GM19238 (cell line): ENCODE data around the gene FANCD2.
"Not testable (repeated sequence)": the region's sequence is repeated elsewhere in the genome, so short reads cannot be mapped to it uniquely, and the experiment has no call there.

Experiments used
- DNase-seq: peaks from one replicate; pipeline ENCODE4 v3.0.0; 2011; ENCODE audit warnings: low spot score; ENCODE audit not compliant: insufficient read length

Gene FANCD2

DNA sequence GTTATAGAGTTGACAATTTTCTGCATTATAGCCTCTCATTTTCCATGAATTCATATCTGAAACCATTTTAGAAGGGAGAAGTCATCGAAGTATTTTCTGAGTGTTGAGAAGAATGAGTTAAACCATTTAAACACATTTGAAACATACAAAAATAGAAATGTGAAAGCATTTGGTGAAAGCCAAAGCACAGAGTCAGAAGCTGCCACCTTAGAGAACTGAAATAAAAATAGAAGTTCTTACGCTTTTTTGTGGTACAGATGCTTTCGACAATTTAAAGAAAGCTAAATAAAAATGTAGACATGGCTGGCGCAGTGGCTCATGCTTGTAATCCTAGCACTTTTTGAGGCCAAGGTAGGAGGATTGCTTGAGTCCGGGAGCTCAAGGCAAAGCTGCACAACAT lies 72.8 kb downstream of the FANCD2 start:
- DNase-seq: no peak

DNA sequence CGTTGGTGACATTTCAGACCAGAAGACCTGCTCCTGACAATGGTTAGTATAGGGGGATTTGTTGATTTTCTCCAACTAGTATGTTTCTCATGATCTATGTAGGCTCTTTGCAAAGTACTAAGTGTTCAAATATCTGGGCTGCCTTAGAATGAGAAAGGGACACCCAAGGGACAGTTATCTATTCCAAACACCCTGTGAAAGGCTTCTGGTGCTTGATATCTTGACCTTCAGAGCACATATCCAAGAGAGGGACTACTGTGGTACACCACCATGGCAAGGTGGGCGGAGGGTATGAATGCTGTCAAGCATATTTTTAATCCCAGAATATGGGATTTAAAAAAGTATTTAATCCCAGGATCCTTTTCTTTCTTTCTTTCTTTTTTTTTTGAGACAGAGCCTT lies 80.7 kb downstream of the FANCD2 start:
- no peak for DNase-seq

DNA sequence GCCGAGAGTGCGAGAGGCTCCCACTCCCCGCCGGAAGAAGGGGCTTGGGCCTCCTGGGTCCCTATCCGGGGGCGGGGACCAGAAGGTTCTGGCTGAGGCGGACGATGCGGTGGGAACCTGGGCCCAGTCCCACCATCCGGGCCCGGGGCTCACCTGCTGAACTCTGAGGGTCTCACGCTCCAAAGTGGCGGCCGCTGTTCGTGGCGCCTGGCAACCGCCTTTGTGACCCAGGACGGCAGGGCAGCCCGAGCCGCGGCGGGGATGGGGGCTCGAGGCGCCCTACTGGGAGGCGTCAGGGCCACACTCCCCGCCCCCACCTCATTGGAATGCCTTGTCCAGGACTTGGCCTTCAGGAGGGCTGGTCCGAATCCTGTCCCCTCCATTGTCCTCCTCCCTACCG lies 81.9 kb downstream of the FANCD2 start, which contains the start of gene FANCD2OS:
FANCD2OS (minus strand) TSS at position 165 of the 400 bp plus-strand sequence. CDS start 3,481 bp downstream, outside the sequence.
- DNase-seq: no peak

DNA sequence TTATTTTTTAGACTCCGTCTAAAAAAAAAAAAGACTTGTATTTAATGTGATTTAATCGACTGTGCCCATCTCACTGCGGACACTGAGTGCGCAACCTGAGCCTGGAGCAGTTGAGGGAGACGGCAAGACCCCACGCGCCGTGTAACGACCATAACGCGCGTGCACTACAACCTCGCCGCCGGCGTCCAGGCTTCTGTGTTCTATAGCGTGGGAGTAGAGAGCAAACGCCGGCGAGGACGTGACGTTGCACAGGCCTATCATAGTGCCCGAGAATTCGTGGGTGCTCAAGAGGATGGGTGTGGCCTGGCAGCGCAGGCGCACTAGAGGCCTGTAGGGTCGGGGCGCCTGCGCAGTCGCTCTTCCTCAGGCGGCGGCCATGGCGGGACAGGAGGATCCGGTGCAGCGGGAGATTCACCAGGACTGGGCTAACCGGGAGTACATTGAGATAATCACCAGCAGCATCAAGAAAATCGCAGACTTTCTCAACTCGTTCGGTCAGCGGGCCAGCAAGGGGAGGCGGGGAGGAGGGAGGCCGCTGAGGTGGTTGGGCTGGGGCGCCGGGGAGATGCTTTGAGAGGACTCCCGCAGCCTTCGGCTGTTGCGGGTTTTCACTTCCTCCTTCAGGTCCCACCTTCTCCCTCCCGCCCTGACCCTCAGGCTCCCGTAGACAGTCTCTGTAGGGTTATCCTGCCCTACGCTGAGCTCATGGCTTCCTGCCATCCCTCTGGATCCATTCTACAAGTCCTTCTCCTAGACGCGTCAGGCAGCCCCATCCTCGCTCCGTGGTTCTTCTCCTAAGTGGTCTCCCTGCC lies 89.3 kb downstream of the FANCD2 start, which contains the start of gene BRK1:
BRK1 (plus strand) TSS at position 350 of the 812 bp plus-strand sequence; CDS start at position 377, 27 bp downstream.
- DNase-seq: peak; percentile 98

DNA sequence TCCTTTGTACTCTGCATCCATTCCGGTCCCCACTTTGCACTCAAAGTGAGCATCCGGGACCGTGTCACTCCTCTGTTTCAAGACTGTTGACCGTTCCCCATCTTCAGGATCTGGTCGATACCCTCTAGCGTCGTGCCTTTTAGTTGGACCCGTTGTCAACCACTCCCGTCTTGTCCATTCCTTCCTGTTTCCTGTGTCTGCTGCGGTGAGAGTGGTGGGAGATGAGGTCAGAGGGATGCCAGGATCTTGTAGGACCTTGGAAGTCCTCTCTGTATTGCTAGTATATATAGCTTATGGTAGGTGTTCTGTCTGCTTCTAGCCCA lies 89.9 kb downstream of the FANCD2 start:
- DNase-seq: no peak

DNA sequence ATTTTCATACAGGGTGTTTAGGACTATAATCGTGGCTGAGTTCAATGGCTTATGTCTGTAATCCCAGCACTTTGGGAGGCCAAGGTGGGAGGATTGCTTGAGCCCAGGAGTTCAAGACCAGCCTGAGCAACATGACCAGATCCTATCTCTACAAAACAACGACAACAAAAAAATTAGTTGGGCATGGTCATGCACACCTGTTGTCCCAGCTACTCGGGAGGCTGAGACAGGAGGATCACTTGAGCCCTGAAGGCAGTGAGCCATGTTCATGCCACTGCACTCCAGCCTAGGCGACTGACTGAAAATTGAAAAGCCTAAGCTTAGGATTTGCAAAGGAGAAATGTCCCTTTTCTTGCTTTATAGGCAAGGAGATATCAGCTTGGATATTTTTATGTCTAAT lies 90.7 kb downstream of the FANCD2 start:
- DNase-seq: no peak

DNA sequence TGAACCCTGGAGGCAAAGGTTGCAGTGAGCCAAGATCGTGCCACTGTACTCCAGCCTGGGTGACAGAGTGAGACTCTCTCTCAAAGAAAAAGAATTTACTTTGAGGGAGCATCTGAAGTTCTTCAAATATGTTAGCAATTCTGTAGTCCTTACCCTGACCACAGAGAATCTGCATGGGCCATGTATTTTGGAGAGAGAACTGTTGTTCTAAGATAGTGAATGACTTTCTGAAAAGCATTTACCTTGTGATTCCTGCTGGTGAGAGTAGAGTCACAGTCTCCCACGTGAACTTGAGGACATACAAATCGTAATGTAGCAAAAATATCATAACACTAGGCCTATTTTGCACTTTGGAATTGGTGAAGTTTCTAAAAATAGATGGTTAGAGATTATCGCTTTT lies 93.1 kb downstream of the FANCD2 start:
- DNase-seq: no peak

DNA sequence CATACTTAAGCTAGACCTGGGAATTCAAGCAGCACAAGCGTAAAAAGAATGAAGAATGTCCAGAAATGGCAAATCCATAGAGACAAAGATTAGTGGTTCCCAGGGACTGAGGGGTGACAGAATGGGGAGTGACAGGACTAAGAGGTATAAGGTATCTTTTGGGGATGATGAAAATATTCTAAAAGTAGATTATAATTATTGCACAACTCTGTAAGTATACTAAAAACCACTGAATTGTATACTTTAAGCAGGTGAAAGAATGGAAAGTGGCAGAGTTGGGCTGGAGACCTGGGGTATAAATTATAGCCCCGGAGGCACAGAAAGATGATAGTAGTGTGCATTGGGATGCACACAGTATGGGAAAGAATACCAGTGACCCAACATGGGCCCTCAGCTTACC lies 94.8 kb downstream of the FANCD2 start:
- DNase-seq: no peak

DNA sequence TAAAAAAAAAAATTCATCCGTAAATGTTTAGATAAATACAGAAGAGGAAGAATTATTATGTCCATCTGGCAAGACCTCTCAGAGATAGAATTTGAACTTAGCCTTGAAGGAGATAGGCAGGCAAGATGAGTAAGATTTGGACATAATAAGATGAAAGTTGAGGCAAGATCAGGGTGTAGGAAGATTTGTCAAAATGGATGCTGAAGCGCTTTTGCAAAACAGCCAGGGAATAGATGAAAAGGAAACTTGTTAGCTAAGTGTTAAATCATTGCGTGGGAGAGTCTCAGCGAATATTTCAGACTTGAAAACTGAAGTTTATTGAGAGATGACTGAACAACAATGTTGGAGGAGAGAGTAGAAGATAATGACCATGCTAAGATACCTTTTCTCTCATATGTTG lies 96.5 kb downstream of the FANCD2 start:
- no peak for DNase-seq

DNA sequence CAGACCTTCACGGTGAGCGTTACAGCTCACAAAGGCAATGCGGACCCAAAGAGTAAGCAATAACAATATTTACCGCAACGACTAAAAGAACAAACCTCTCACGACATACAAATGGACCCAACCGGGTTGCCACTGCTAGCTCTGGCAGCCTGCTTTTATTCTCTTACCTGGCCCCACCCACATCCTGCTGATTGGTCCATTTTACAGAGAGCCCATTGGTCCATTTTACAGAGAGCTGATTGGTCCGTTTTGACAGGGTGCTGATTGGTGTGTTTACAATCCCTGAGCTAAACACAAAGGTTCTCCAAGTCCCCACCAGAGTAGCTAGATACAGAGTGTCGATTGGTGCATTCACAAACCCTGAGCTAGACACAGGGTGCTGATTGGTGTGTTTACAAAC lies 109.6 kb downstream of the FANCD2 start:
- DNase-seq: not testable (repeated sequence)

DNA sequence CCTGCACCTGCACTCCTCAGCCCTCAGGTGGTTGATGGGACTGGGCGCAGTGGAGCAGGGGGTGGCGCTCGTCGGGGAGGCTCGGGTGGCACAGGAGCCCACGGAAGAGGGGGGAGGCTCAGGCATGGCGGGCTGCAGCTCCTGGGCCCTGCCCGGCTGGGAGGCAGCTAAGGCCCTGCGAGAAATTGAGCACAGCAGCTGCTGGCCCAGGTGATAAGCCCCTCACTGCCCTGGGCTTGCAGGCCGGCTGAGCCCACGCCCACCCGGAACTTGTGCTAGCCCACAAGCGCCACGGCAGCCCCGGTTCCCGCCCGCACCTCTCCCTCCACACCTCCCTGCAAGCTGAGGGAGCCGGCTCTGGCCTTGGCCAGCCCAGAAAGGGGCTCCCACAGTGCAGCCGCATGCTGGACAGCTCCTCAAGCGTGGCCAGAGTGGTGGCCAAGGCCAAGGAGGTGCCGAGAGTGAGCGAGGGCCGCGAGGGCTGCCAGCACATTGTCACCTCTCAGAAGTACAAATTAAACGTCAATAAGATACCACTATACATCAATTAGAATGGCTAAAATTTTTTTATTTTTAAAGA lies 110.3 kb downstream of the FANCD2 start:
- DNase-seq: no peak

DNA sequence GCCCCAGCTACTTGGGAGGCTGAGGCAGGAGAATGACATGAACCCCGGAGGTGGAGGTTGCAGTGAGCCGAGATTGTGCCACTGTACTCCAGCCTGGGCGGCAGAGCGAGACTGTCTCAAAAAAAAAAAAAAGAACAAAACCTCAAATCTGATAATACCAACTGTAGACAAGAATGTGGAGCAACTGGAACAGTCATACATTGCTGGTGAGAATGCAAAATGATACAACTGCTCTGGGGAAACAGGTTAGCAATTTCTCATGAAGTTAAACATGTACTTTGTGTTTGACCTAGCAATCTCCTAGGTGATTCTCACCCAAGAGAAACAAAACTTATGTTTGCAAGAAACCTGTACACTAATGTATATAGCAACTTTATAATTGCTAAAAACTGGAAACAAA lies 110.9 kb downstream of the FANCD2 start:
- no peak for DNase-seq

DNA sequence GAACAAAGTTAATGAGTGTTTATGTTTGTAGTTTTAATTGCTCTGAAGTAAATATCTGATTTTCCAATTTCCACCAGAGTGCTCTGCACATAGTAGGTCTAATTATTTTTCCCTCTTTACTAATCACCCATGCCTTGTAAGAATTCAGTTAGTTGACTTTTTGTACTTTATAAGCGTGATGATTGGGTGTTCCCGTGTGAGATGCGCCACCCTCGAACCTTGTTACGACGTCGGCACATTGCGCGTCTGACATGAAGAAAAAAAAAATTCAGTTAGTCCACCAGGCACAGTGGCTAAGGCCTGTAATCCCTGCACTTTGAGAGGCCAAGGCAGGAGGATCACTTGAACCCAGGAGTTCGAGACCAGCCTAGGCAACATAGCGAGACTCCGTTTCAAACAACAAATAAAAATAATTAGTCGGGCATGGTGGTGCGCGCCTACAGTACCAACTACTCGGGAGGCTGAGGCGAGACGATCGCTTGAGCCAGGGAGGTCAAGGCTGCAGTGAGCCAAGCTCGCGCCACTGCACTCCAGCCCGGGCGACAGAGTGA lies 114.8 kb downstream of the FANCD2 start:
- no peak for DNase-seq

DNA sequence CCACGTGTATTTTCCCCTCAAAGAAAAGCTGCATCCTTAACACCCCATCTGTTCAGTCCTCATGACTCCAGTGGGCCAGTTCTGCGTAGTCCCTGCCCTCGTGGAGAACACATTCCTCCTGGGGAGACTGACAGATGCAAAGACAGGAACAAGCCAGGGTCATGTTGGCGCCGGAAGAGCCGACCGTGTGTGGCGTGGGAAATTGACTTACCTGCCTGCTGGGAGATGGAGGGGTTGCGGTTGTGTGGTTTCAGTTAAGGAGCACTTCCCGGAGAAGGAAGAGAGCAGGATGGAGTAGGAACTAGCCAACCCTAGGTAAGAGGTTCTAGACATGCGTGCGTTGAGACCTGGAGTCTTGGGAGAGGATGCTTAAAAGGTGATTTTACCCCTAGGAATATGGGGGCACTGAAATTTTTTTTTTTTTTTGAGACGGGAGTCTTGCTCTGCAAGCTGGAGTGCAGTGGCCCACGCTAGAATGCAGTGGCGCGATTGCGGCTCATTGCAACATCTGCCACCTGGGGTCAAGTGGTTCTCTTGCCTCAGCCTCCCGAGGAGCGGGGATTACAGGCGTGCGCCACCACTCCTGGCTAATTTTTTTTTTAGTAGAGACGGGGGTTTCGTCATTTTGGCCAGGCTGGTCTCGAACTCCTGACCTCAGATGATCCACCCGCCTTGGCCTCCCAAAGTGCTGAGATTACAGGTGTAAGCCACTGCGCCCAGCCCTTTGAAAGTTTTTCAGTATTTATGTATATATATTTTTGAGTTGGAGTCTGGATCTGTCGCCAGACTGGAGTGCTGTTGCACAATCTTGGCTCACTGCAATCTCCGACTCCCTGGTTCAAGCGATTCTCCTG lies 116.7 kb downstream of the FANCD2 start:
- no peak for DNase-seq

DNA sequence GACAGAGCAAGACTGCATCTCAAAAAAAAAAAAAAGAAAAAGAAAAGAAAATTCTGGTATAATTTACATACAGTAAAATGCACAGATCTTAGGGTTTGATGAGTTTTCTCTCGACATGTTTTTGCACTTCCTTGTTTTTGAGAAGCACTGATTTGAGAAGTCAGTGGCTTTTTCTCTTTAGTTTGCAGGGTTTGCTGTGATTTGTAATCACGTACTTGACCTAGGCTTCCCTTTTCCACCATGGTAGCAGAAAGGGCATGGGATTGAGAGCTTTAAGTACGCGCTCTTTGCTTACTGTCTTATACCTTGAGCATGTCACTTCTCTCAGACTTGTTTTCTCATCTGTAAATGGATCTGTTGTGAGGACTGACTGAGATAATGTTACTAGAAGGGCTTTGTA lies 119.4 kb downstream of the FANCD2 start:
- DNase-seq: no peak

DNA sequence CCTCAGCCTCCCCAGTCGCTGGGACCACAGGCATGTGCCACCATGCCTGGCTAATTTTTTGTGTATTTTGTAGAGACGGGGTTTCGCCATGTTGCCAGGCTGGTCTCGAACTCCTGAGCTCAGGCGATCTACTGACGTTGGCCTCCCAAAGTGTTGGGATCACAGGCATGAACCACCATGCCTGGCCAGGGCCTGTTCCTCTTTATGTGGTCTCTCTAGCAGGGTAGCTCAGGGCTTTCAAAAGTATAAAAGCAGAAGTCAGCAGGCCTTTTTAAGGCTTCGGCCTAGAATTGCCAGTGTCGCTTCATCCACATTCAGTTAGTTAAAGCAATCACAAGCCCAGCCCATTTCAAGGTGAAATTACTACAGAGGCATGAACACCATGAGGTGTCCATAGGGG lies 123.0 kb downstream of the FANCD2 start:
- no peak for DNase-seq

DNA sequence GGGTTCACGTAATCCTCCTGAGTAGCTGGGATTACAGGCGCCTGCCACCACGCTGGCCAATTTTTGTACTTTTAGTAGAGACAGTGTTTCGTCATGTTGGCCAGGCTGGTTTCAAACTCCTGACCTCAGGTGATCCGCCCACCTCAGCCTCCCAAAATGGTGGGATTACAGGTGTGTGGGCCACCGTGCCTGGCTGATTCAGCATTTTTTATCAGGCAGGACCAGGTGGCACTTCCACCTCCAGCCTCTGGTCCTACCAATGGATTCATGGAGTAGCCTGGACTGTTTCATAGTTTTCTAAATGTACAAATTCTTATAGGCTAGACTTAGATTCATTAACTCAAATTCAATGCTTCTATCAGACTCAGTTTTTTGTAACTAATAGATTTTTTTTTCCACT lies 124.8 kb downstream of the FANCD2 start:
- no peak for DNase-seq
